HCT116 (cell line): ENCODE results near the gene CIITA. TPM values are rescaled to one million over a fixed set of nuclear protein-coding genes. Genes with fewer than 3 reads are reported as not detected.

ENCODE experiments used
- ATAC-seq: fragments of 200-7000 bp; cut with Tn5 transposase; 2 replicates; pipeline ENCODE4 v1.9.1; 2020; ENCODE audit warnings: mild to moderate bottlenecking, moderate library complexity
- BruUV-seq: library from RNA; stranded (reverse); fragments of 400-500 nt; replicated peaks from 2 replicates; lab custom pipeline; 2021; lab: Mats Ljungman, UMichigan
- CTCF ChIA-PET: fragments of 300-600 bp; sonication (Branson Sonifier 250); formaldehyde crosslinking; loops from one replicate; lab custom pipeline; 2021; ENCODE audit warnings: antibody characterized with exemption; lab: Charles Lee
- POLR2A ChIA-PET: fragments of 300-600, 350-600 bp; sonication (Branson Sonifier 250); formaldehyde crosslinking; loops from one replicate; lab custom pipeline; 2021; ENCODE audit warnings: antibody characterized with exemption; lab: Charles Lee
- RAD21 ChIA-PET, 2 experiments: fragments of 300-600 bp; sonication (Branson Sonifier 250); formaldehyde crosslinking; loops; one replicate each; lab custom pipeline; 2023; ENCODE audit warnings: low total read pairs in 2 of 2; ENCODE audit not compliant: uncharacterized antibody in 2 of 2, unreplicated experiment in 2 of 2, low non-redundant PET in 1 of 2; lab: Charles Lee
- DNase-seq: peaks from one replicate; pipeline ENCODE4 v3.0.0-alpha.2; 2010; ENCODE audit warnings: low read depth, low spot score
- H2AFZ ChIP-seq: fragments of 200-600 bp; shearing (Covaris generic), sonication (generic); 2 replicates; pipeline ENCODE4 v1.6.1; 2017; ENCODE audit warnings: low read depth, mixed run types, mixed read lengths, antibody characterized with exemption, low read length; ENCODE audit not compliant: poor library complexity, severe bottlenecking
- H3K27ac ChIP-seq: 2 replicates; pipeline ENCODE4 v1.5.1; 2012; ENCODE audit warnings: low read depth, low read length
- H3K27me3 ChIP-seq: fragments of 200-600 bp; sonication (generic); 2 replicates; pipeline ENCODE4 v1.6.1; 2016; ENCODE audit warnings: mixed run types, low read length, mixed read lengths; ENCODE audit not compliant: insufficient read depth
- H3K36me3 ChIP-seq, 2 experiments: fragments of 200-500 bp in 1 of 2; fragments of 200-600 bp in 1 of 2; sonication (Bioruptor generic) in 1 of 2; sonication (generic) in 1 of 2; 2 replicates each; pipeline versions ENCODE4 v1.5.1 to v1.6.1; 2014 to 2016; ENCODE audit warnings: low read length in 2 of 2, inconsistent platforms in 1 of 2, mixed read lengths in 1 of 2, mixed run types in 1 of 2; ENCODE audit not compliant: insufficient read depth in 2 of 2, control insufficient read depth in 1 of 2
- H3K4me1 ChIP-seq, 2 experiments: fragments of 200-600 bp in 1 of 2; sonication (generic) in 1 of 2; 2 replicates each; pipeline versions ENCODE4 v1.5.1 to v1.6.1; 2012 to 2017; ENCODE audit warnings: low read length in 2 of 2, inconsistent platforms in 1 of 2, mild to moderate bottlenecking in 1 of 2, mixed read lengths in 1 of 2, mixed run types in 1 of 2, moderate library complexity in 1 of 2; ENCODE audit not compliant: insufficient read depth in 2 of 2, control insufficient read depth in 1 of 2
- H3K4me2 ChIP-seq: fragments of 200-600 bp; sonication (generic); 2 replicates; pipeline ENCODE4 v1.6.1; 2017; ENCODE audit warnings: mixed run types, low read length, mixed read lengths
- H3K4me3 ChIP-seq, 2 experiments: fragments of 200-600 bp in 1 of 2; sonication (generic) in 1 of 2; replicated peaks in 1 of 2; 2 replicates each; pipeline ENCODE4 v1.5.1; 2011 to 2016; ENCODE audit warnings: low read length in 2 of 2, control low read depth in 1 of 2, low read depth in 1 of 2, mild to moderate bottlenecking in 1 of 2, mixed read lengths in 1 of 2, mixed run types in 1 of 2
- H3K79me2 ChIP-seq: fragments of 200-600 bp; sonication (generic); 2 replicates; pipeline ENCODE4 v1.6.1; 2017; ENCODE audit warnings: mild to moderate bottlenecking, mixed run types, low read length, moderate library complexity, mixed read lengths; ENCODE audit not compliant: insufficient read depth
- H3K9ac ChIP-seq: fragments of 200-600 bp; sonication (generic); 2 replicates; pipeline ENCODE4 v1.6.1; 2016; ENCODE audit warnings: low read length, mixed read lengths
- H3K9me2 ChIP-seq: fragments of 200-600 bp; sonication (generic), shearing (Covaris generic); 2 replicates; pipeline ENCODE4 v1.6.1; 2017; ENCODE audit warnings: mixed run types, mild to moderate bottlenecking, moderate library complexity; ENCODE audit not compliant: insufficient read depth
- H3K9me3 ChIP-seq, 2 experiments: fragments of 200-500 bp in 1 of 2; fragments of 200-600 bp in 1 of 2; sonication (Bioruptor generic) in 1 of 2; sonication (generic) in 1 of 2; 2 replicates each; pipeline ENCODE4 v1.6.1; 2014 to 2017; ENCODE audit warnings: low read length in 2 of 2, mixed read lengths in 2 of 2, inconsistent platforms in 1 of 2, low read depth in 1 of 2, mild to moderate bottlenecking in 1 of 2, mixed run types in 1 of 2, moderate library complexity in 1 of 2; ENCODE audit not compliant: control insufficient read depth in 1 of 2, insufficient read depth in 1 of 2
- H4K20me1 ChIP-seq: fragments of 200-600 bp; sonication (generic), shearing (Covaris generic); 2 replicates; pipeline ENCODE4 v1.6.1; 2017; ENCODE audit warnings: mixed run types, mild to moderate bottlenecking, moderate library complexity; ENCODE audit not compliant: insufficient read depth
- EZH2phosphoT487 ChIP-seq: fragments of 200-600 bp; IDR thresholded peaks from 2 replicates; pipeline ENCODE4 v1.6.1; 2018; ENCODE audit warnings: antibody characterized with exemption, borderline replicate concordance
- FOSL1 ChIP-seq: IDR thresholded peaks from 2 replicates; pipeline ENCODE4 v1.6.1; 2012; ENCODE audit warnings: low read depth
- MAX ChIP-seq: IDR thresholded peaks from 2 replicates; pipeline ENCODE4 v1.6.1; 2012
- POLR2A ChIP-seq: IDR thresholded peaks from 2 replicates; pipeline ENCODE4 v1.7.0; 2011; ENCODE audit warnings: borderline replicate concordance; ENCODE audit not compliant: insufficient read depth, insufficient read length; ENCODE audit errors: extremely low read depth
- POLR2AphosphoS5 ChIP-seq: IDR thresholded peaks from 2 replicates; pipeline ENCODE4 v1.6.1; 2011; ENCODE audit warnings: mild to moderate bottlenecking, low read depth, low read length, moderate library complexity
- SIN3A ChIP-seq: IDR thresholded peaks from 2 replicates; pipeline ENCODE4 v1.6.1; 2012; ENCODE audit warnings: low read depth
- YY1 ChIP-seq: IDR thresholded peaks from 2 replicates; pipeline ENCODE4 v1.6.1; 2011; ENCODE audit warnings: low read length, low read depth, moderate library complexity, mild to moderate bottlenecking; ENCODE audit not compliant: insufficient replicate concordance; ENCODE audit errors: extremely low read depth
- intact Hi-C: fragments of 100-400 bp; cut with micrococcal nuclease; formaldehyde crosslinking; loops from 2 replicates; pipeline ENCODE4 v1.10.0; 2022
- total RNA-seq: library from RNA; stranded (reverse); gene quantifications from one replicate; pipeline ENCODE4 v1.2.1, GENCODE V29; 2021; ENCODE audit not compliant: unreplicated experiment

The CIITA gene
- total RNA-seq, 1 experiment from 2014 or later: 0.25 TPM

GRCh38 chr16:10885246-10885645 lies 8.2 kb downstream of the CIITA start:
- no peaks in the 10 kb centered on the region for H3K4me1 ChIP-seq
- peaks cover 37% of the 10 kb centered on the region; the same call in 1 of the 2 replicates for H3K27me3 ChIP-seq
- POLR2A ChIA-PET: no interaction called here
- no peaks in the 10 kb centered on the region for H3K79me2 ChIP-seq
- H3K9ac ChIP-seq: no peak overlapping the region
- H3K27ac ChIP-seq: no peak overlapping the region
- intact Hi-C loops: no loop called here
- no peak for TF ChIP-seq SIN3A
- no peak for TF ChIP-seq POLR2A
- TF ChIP-seq POLR2AphosphoS5: no peak
- no peak for TF ChIP-seq MAX
- no TSS peak for BruUV-seq
- H3K4me3 ChIP-seq: no peak overlapping the region
- DNase-seq (no peak), ATAC-seq (no peak)
- CTCF ChIA-PET: no interaction called here
- H3K9me3 ChIP-seq: no peaks in the 10 kb centered on the region
- no peaks in the 10 kb centered on the region for H3K36me3 ChIP-seq
- no peak overlapping the region for H2AFZ ChIP-seq
- H4K20me1 ChIP-seq: no peaks in the 10 kb centered on the region
- RAD21 ChIA-PET: no interaction called here
- no peak overlapping the region for H3K4me2 ChIP-seq
- H3K9me2 ChIP-seq: no peaks in the 10 kb centered on the region

GRCh38 chr16:10888320-10888937 lies 11.4 kb downstream of the CIITA start:
- no peak overlapping the region for H3K27ac ChIP-seq
- no peak for ATAC-seq

More at GRCh38 chr16:10888320-10888937, 11.4 kb downstream of the CIITA start:
- H3K4me1 ChIP-seq: no peaks in the 10 kb centered on the region
- H3K79me2 ChIP-seq: no peaks in the 10 kb centered on the region
- no peaks in the 10 kb centered on the region for H3K9me3 ChIP-seq
- H3K27me3 ChIP-seq: peaks cover 42% of the 10 kb centered on the region; the same call in 1 of the 2 replicates
- ChIA-PET CTCF (no interaction called here), RAD21 (no interaction called here), POLR2A (no interaction called here)
- no peaks in the 10 kb centered on the region for H3K9me2 ChIP-seq
- no peak overlapping the region for H3K4me3 ChIP-seq
- no peak for TF ChIP-seq SIN3A
- no peak for TF ChIP-seq EZH2phosphoT487
- no peak for TF ChIP-seq FOSL1
- no peak for TF ChIP-seq YY1
- no peaks in the 10 kb centered on the region for H3K36me3 ChIP-seq
- H3K9ac ChIP-seq: no peak overlapping the region
- no peak for DNase-seq
- H3K4me2 ChIP-seq: no peak overlapping the region
- H4K20me1 ChIP-seq: no peaks in the 10 kb centered on the region
- H2AFZ ChIP-seq: no peak overlapping the region
- intact Hi-C loops: no loop called here
- no TSS peak for BruUV-seq
